HEK293 (cell line): ENCODE measurements around the gene IP6K2.

Experiments used
- HOXD13 ChIP-seq: sonication (generic); formaldehyde crosslinking; IDR thresholded peaks from 2 replicates; pipeline ENCODE4 v1.8.0; 2022; ENCODE audit warnings: missing genetic modification reagents, borderline replicate concordance
- KLF10 ChIP-seq: fragments of 450-650 bp; IDR thresholded peaks from 2 replicates; pipeline ENCODE4 v1.5.1; 2018; ENCODE audit warnings: missing biosample characterization, mild to moderate bottlenecking, missing genetic modification characterization
- OVOL3 ChIP-seq: fragments of 450-650 bp; formaldehyde crosslinking; IDR thresholded peaks from 2 replicates; pipeline ENCODE4 v1.5.1; 2016; ENCODE audit warnings: missing biosample characterization, missing genetic modification characterization
- PRDM1 ChIP-seq: fragments of 450-650 bp; formaldehyde crosslinking; IDR thresholded peaks from 2 replicates; pipeline ENCODE4; 2016; ENCODE audit warnings: missing biosample characterization, missing genetic modification characterization
- REST ChIP-seq: fragments of 450-650 bp; formaldehyde crosslinking; IDR thresholded peaks from 2 replicates; pipeline ENCODE4 v1.5.1; 2016; ENCODE audit warnings: missing biosample characterization, missing genetic modification characterization
- SCRT2 ChIP-seq: fragments of 450-650 bp; formaldehyde crosslinking; IDR thresholded peaks from 2 replicates; pipeline ENCODE4 v1.5.1; 2016; ENCODE audit warnings: missing biosample characterization, missing genetic modification characterization
- SP7 ChIP-seq: fragments of 450-650 bp; formaldehyde crosslinking; IDR thresholded peaks from 2 replicates; pipeline ENCODE4 v1.5.1; 2016; ENCODE audit warnings: missing biosample characterization, missing genetic modification characterization
- YY2 ChIP-seq: fragments of 450-650 bp; formaldehyde crosslinking; IDR thresholded peaks from 2 replicates; pipeline ENCODE4 v1.5.1; 2016; ENCODE audit warnings: missing biosample characterization, missing genetic modification characterization
- ZBTB10 ChIP-seq: fragments of 450-650 bp; formaldehyde crosslinking; IDR thresholded peaks from 2 replicates; pipeline ENCODE4 v1.5.1; 2016; ENCODE audit warnings: missing biosample characterization, missing genetic modification characterization
- ZBTB20 ChIP-seq: fragments of 450-650 bp; formaldehyde crosslinking; IDR thresholded peaks from 2 replicates; pipeline ENCODE4 v1.5.1; 2016; ENCODE audit warnings: missing biosample characterization, missing genetic modification characterization
- ZBTB44 ChIP-seq: fragments of 450-650 bp; IDR thresholded peaks from 2 replicates; pipeline ENCODE4 v1.5.1; 2018; ENCODE audit warnings: missing biosample characterization, mild to moderate bottlenecking, missing genetic modification characterization
- ZEB2 ChIP-seq: fragments of 450-650 bp; formaldehyde crosslinking; IDR thresholded peaks from 2 replicates; pipeline ENCODE4 v1.5.1; 2016; ENCODE audit warnings: missing biosample characterization, missing genetic modification characterization
- ZFP69B ChIP-seq: fragments of 450-650 bp; formaldehyde crosslinking; IDR thresholded peaks from 2 replicates; pipeline ENCODE4 v1.5.1; 2016; ENCODE audit warnings: missing biosample characterization, missing genetic modification characterization
- ZNF112 ChIP-seq: fragments of 450-650 bp; formaldehyde crosslinking; IDR thresholded peaks from 2 replicates; pipeline ENCODE4 v1.5.0; 2017; ENCODE audit warnings: missing biosample characterization, missing genetic modification characterization
- ZNF114 ChIP-seq: fragments of 450-650 bp; formaldehyde crosslinking; IDR thresholded peaks from 2 replicates; pipeline ENCODE4 v1.5.0; 2017; ENCODE audit warnings: missing biosample characterization, missing genetic modification characterization
- ZNF140 ChIP-seq: fragments of 450-650 bp; formaldehyde crosslinking; IDR thresholded peaks from 2 replicates; pipeline ENCODE4 v1.5.1; 2016; ENCODE audit warnings: missing biosample characterization, missing genetic modification characterization
- ZNF394 ChIP-seq: fragments of 450-650 bp; formaldehyde crosslinking; IDR thresholded peaks from 2 replicates; pipeline ENCODE4 v1.5.1; 2016; ENCODE audit warnings: missing biosample characterization, missing genetic modification characterization, mild to moderate bottlenecking, moderate library complexity, borderline replicate concordance
- ZNF404 ChIP-seq: fragments of 450-650 bp; formaldehyde crosslinking; IDR thresholded peaks from 2 replicates; pipeline ENCODE4 v1.5.1; 2017; ENCODE audit warnings: missing biosample characterization, missing genetic modification characterization
- ZNF501 ChIP-seq: fragments of 450-650 bp; formaldehyde crosslinking; IDR thresholded peaks from 2 replicates; pipeline ENCODE4 v1.5.1; 2016; ENCODE audit warnings: missing biosample characterization, missing genetic modification characterization
- ZNF621 ChIP-seq: fragments of 450-650 bp; formaldehyde crosslinking; IDR thresholded peaks from 2 replicates; pipeline ENCODE4 v1.5.1; 2017; ENCODE audit warnings: missing biosample characterization, missing genetic modification characterization
- ZNF623 ChIP-seq: fragments of 450-650 bp; formaldehyde crosslinking; IDR thresholded peaks from 2 replicates; pipeline ENCODE4 v1.5.1; 2016; ENCODE audit warnings: missing biosample characterization, missing genetic modification characterization
- ZNF629 ChIP-seq: fragments of 450-650 bp; formaldehyde crosslinking; IDR thresholded peaks from 2 replicates; pipeline ENCODE4 v1.5.1; 2017; ENCODE audit warnings: missing biosample characterization, missing genetic modification characterization
- ZNF639 ChIP-seq: fragments of 450-650 bp; formaldehyde crosslinking; IDR thresholded peaks from 2 replicates; pipeline ENCODE4 v1.5.1; 2016; ENCODE audit warnings: missing biosample characterization, missing genetic modification characterization
- ZNF692 ChIP-seq: fragments of 450-650 bp; formaldehyde crosslinking; IDR thresholded peaks from 2 replicates; pipeline ENCODE4 v1.5.1; 2016; ENCODE audit warnings: missing biosample characterization, missing genetic modification characterization
- ZNF704 ChIP-seq: fragments of 450-650 bp; formaldehyde crosslinking; IDR thresholded peaks from 2 replicates; pipeline ENCODE4 v1.5.1; 2016; ENCODE audit warnings: missing biosample characterization, missing genetic modification characterization
- ZNF76 ChIP-seq: fragments of 450-650 bp; formaldehyde crosslinking; IDR thresholded peaks from 2 replicates; pipeline ENCODE4; 2016; ENCODE audit warnings: low read depth, missing biosample characterization, missing genetic modification characterization, borderline replicate concordance
- ZNF777 ChIP-seq: fragments of 450-650 bp; formaldehyde crosslinking; IDR thresholded peaks from 2 replicates; pipeline ENCODE4 v1.5.1; 2017; ENCODE audit warnings: missing biosample characterization, missing genetic modification characterization, borderline replicate concordance
- ZSCAN30 ChIP-seq: fragments of 450-650 bp; IDR thresholded peaks from 2 replicates; pipeline ENCODE4 v1.5.1; 2018; ENCODE audit warnings: missing biosample characterization, mild to moderate bottlenecking, missing genetic modification characterization, moderate library complexity

Gene IP6K2

GRCh38 chr3:48661501-48662144 lies 55.4 kb downstream of the IP6K2 start (continued):
- TF ChIP-seq ZNF394 (tag by site-specific recombination): 0 out of 2 replicates have a peak, but pooled peaks have one; percentile 16
- TF ChIP-seq YY2 (tag by site-specific recombination): no peak
- TF ChIP-seq REST (tag by site-specific recombination): peak; percentile 100
- 0 out of 2 replicates have a peak, but pooled peaks have one; percentile 47 for TF ChIP-seq ZFP69B (tag by site-specific recombination)
- TF ChIP-seq HOXD13 (CRISPR knock-in tag): peak; percentile 95
- TF ChIP-seq ZNF112 (tag by site-specific recombination): no peak
- TF ChIP-seq ZNF404 (tag by site-specific recombination): no peak
- no peak for TF ChIP-seq ZNF692 (tag by site-specific recombination)
- 0 out of 2 replicates have a peak, but pooled peaks have one; percentile 55 for TF ChIP-seq ZNF704 (tag by site-specific recombination)
- TF ChIP-seq PRDM1 (tag by site-specific recombination): no peak
- peak; percentile 35; the same call in 1 of the 2 replicates for TF ChIP-seq ZNF629 (tag by site-specific recombination)
- TF ChIP-seq ZNF114: no peak
- TF ChIP-seq ZNF501 (tag by site-specific recombination): peak; percentile 74; the same call in 1 of the 2 replicates
- peak; percentile 19; the same call in 1 of the 2 replicates for TF ChIP-seq ZBTB44 (tag by site-specific recombination)
- peak; percentile 29; the same call in 1 of the 2 replicates for TF ChIP-seq KLF10 (tag by site-specific recombination)
- TF ChIP-seq ZNF639 (tag by site-specific recombination): 0 out of 2 replicates have a peak, but pooled peaks have one; percentile 24
- TF ChIP-seq ZNF76 (tag by site-specific recombination): peak; percentile 73; the same call in 1 of the 2 replicates
- TF ChIP-seq ZSCAN30: 0 out of 2 replicates have a peak, but pooled peaks have one; percentile 24
- peak; percentile 37; the same call in 1 of the 2 replicates for TF ChIP-seq ZEB2
- TF ChIP-seq ZNF623 (tag by site-specific recombination): no peak
- TF ChIP-seq ZNF777 (tag by site-specific recombination): no peak
- peak; percentile 39; the same call in 1 of the 2 replicates for TF ChIP-seq ZBTB20 (tag by site-specific recombination)
- TF ChIP-seq ZBTB10 (tag by site-specific recombination): peak; percentile 49; the same call in 1 of the 2 replicates
- TF ChIP-seq OVOL3 (tag by site-specific recombination): no peak
- no peak for TF ChIP-seq ZNF140
- TF ChIP-seq SP7 (tag by site-specific recombination): 0 out of 2 replicates have a peak, but pooled peaks have one; percentile 37
- no peak for TF ChIP-seq SCRT2 (tag by site-specific recombination)
- no peak for TF ChIP-seq ZNF621
